Measurements from ENCODE around the gene KLRC3.
"Not testable (repeated sequence)": the region's sequence is repeated elsewhere in the genome, so short reads cannot be mapped to it uniquely, and the experiment has no call there.

Gene KLRC3

GRCh38 chr12:10398168-10398567 is 22.2 kb downstream of the KLRC3 start:
- no peak for DNase-seq

GRCh38 chr12:10397296-10397695 is 23.1 kb downstream of the KLRC3 start:
- DNase-seq, result no peak

GRCh38 chr12:10396176-10396575 is 24.2 kb downstream of the KLRC3 start:
- DNase-seq, result not testable (repeated sequence)

GRCh38 chr12:10395390-10395998 is 24.9 kb downstream of the KLRC3 start:
- no peak for DNase-seq

GRCh38 chr12:10394531-10395152 is 25.8 kb downstream of the KLRC3 start:
- DNase-seq, result not testable (repeated sequence)

- DNase-seq, result no peak
Observed at GRCh38 chr12:10393291-10393690, 27.1 kb downstream of the KLRC3 start.

- DNase-seq, result no peak
Observed at GRCh38 chr12:10392394-10392930, 27.9 kb downstream of the KLRC3 start.

GRCh38 chr12:10390991-10391390 is 29.4 kb downstream of the KLRC3 start:
- not testable (repeated sequence) for DNase-seq

GRCh38 chr12:10389904-10390303 is 30.5 kb downstream of the KLRC3 start, which contains the start of gene KLRK1:
Gene KLRK1, minus strand, starts transcription at chr12:10390041. Its CDS starts 1,231 bp downstream, at chr12:10388810.
- no peak for DNase-seq

GRCh38 chr12:10388624-10389413 is 31.6 kb downstream of the KLRC3 start:
- no peak for DNase-seq

GRCh38 chr12:10387498-10387897 is 32.9 kb downstream of the KLRC3 start:
- DNase-seq, result not testable (repeated sequence)

- no peak for DNase-seq
Observed at GRCh38 chr12:10386857-10387256, 33.5 kb downstream of the KLRC3 start.

- DNase-seq, result no peak
Observed at GRCh38 chr12:10385166-10385613, 35.2 kb downstream of the KLRC3 start.

GRCh38 chr12:10384191-10384590 is 36.2 kb downstream of the KLRC3 start:
- no peak for DNase-seq

- DNase-seq, result no peak
Observed at GRCh38 chr12:10381928-10382628, 38.3 kb downstream of the KLRC3 start.

GRCh38 chr12:10378737-10379136 is 41.7 kb downstream of the KLRC3 start:
- DNase-seq, result not testable (repeated sequence)

GRCh38 chr12:10374624-10375018 is 45.8 kb downstream of the KLRC3 start:
- no peak for DNase-seq

- DNase-seq, result no peak
Observed at GRCh38 chr12:10372559-10372958, 47.8 kb downstream of the KLRC3 start.

- DNase-seq, result not testable (repeated sequence)
Observed at GRCh38 chr12:10371893-10372535, 48.4 kb downstream of the KLRC3 start.

- DNase-seq, result no peak
Observed at GRCh38 chr12:10369557-10370415, 50.6 kb downstream of the KLRC3 start.

Data from NCI-H524 treated with DMSO at 0.1 percent for 48 hours (cell line).